T-helper 17 cell (primary cell): Measurements from ENCODE around the gene SSC4D. TPM values are rescaled to one million over a fixed set of nuclear protein-coding genes. Genes with fewer than 3 reads are reported as not detected.
"Not testable (repeated sequence)": the region's sequence is repeated elsewhere in the genome, so short reads cannot be mapped to it uniquely, and the experiment has no call there.

Experiments used
- ATAC-seq: fragments of 150-1000 bp; cut with Tn5 transposase; 2 replicates; pipeline ENCODE4 v1.10.0; 2021; ENCODE audit warnings: mild to moderate bottlenecking, moderate library complexity
- DNase-seq, 3 donors: peaks; one replicate each; pipeline versions ENCODE4 v3.0.0 to v3.0.0-alpha.2; 2020 to 2021
- H3K9me3 ChIP-seq: one replicate; pipeline ENCODE4 v1.7.0; 2013; ENCODE audit warnings: low read length, mild to moderate bottlenecking; ENCODE audit not compliant: control insufficient read depth, poor library complexity, severe bottlenecking
- H3K27ac Mint-ChIP-seq: one replicate; pipeline ENCODE4 v1.8.0; 2022; ENCODE audit warnings: mild to moderate bottlenecking, moderate library complexity, mixed read lengths
- H3K27me3 Mint-ChIP-seq: one replicate; pipeline ENCODE4 v1.8.0; 2022; ENCODE audit warnings: mixed read lengths
- H3K36me3 Mint-ChIP-seq: one replicate; pipeline ENCODE4 v1.8.0; 2022; ENCODE audit warnings: low read depth, mixed read lengths
- H3K4me1 Mint-ChIP-seq: one replicate; pipeline ENCODE4 v1.8.0; 2022; ENCODE audit warnings: mild to moderate bottlenecking, mixed read lengths
- H3K4me3 Mint-ChIP-seq: one replicate; pipeline ENCODE4 v1.8.0; 2022; ENCODE audit warnings: mild to moderate bottlenecking, moderate library complexity, mixed read lengths
- total RNA-seq, 4 donors: library from RNA in 2 of 4; stranded (reverse) in 2 of 4; gene quantifications; one replicate each; pipeline ENCODE4 v1.2.3 and lab custom pipeline; 2022 to 2026

Gene SSC4D
- total RNA-seq, 2 donors from 2014 or later, result not detected

- H3K36me3 Mint-ChIP-seq, ATAC-seq, H3K27me3 Mint-ChIP-seq, H3K4me3 Mint-ChIP-seq, H3K4me1 Mint-ChIP-seq, H3K9me3 ChIP-seq, DNase-seq, H3K27ac Mint-ChIP-seq: not testable (repeated sequence)
Observed at GRCh38 chr7:76387789-76388188, 21.7 kb downstream of the SSC4D start.

GRCh38 chr7:76386691-76387260 is 22.7 kb downstream of the SSC4D start:
- no peak overlapping the region for H3K27ac Mint-ChIP-seq
- H3K27me3 Mint-ChIP-seq, result no peaks in the 10 kb centered on the region
- H3K9me3 ChIP-seq, result no peaks in the 10 kb centered on the region
- H3K4me1 Mint-ChIP-seq, result no peaks in the 10 kb centered on the region
- no peaks in the 10 kb centered on the region for H3K36me3 Mint-ChIP-seq
- ATAC-seq (no peak), DNase-seq (no peak)
- no peak overlapping the region for H3K4me3 Mint-ChIP-seq

- H3K4me1 Mint-ChIP-seq, result peaks cover 2% of the 10 kb centered on the region
- ATAC-seq (no peak), DNase-seq (no peak)
- H3K4me3 Mint-ChIP-seq, result no peak overlapping the region
- no peak overlapping the region for H3K27ac Mint-ChIP-seq
- no peaks in the 10 kb centered on the region for H3K27me3 Mint-ChIP-seq
- no peaks in the 10 kb centered on the region for H3K36me3 Mint-ChIP-seq
- no peaks in the 10 kb centered on the region for H3K9me3 ChIP-seq
Observed at GRCh38 chr7:76383089-76383944, 26.2 kb downstream of the SSC4D start.

- H3K27me3 Mint-ChIP-seq, result no peaks in the 10 kb centered on the region
- DNase-seq (no peak), ATAC-seq (no peak)
- H3K27ac Mint-ChIP-seq, result no peak overlapping the region
- no peaks in the 10 kb centered on the region for H3K36me3 Mint-ChIP-seq
- no peak overlapping the region for H3K4me3 Mint-ChIP-seq
- H3K4me1 Mint-ChIP-seq, result peaks cover 2% of the 10 kb centered on the region
- H3K9me3 ChIP-seq, result no peaks in the 10 kb centered on the region
Observed at GRCh38 chr7:76381814-76382213, 27.7 kb downstream of the SSC4D start.

- DNase-seq, result no peak
- Mint-ChIP-seq H3K27ac (no peak overlapping the region), H3K27me3 (no peaks in the 10 kb centered on the region), H3K4me3 (peak overlapping the region; percentile 76), H3K4me1 (peaks cover 2% of the 10 kb centered on the region), H3K36me3 (no peaks in the 10 kb centered on the region)
- no peaks in the 10 kb centered on the region for H3K9me3 ChIP-seq
- ATAC-seq, result no peak
Observed at GRCh38 chr7:76380623-76380966, 28.9 kb downstream of the SSC4D start.

- Mint-ChIP-seq H3K4me1 (peaks cover 4% of the 10 kb centered on the region), H3K4me3 (no peak overlapping the region), H3K36me3 (no peaks in the 10 kb centered on the region), H3K27me3 (peaks cover 10% of the 10 kb centered on the region), H3K27ac (no peak overlapping the region)
- DNase-seq, result no peak
- no peaks in the 10 kb centered on the region for H3K9me3 ChIP-seq
- no peak for ATAC-seq
Observed at GRCh38 chr7:76377186-76377918, 32.1 kb downstream of the SSC4D start.

GRCh38 chr7:76375251-76375650 is 34.2 kb downstream of the SSC4D start:
- no peak for ATAC-seq
- no peak overlapping the region for H3K27ac Mint-ChIP-seq

GRCh38 chr7:76372984-76373833 is 36.3 kb downstream of the SSC4D start:
- no peaks in the 10 kb centered on the region for H3K36me3 Mint-ChIP-seq
- peaks cover 21% of the 10 kb centered on the region for H3K27me3 Mint-ChIP-seq
- peaks cover 4% of the 10 kb centered on the region for H3K4me1 Mint-ChIP-seq
- H3K4me3 Mint-ChIP-seq, result peak overlapping the region; percentile 21
- ATAC-seq (no peak), DNase-seq (no peak)
- H3K27ac Mint-ChIP-seq, result no peak overlapping the region
- H3K9me3 ChIP-seq, result no peaks in the 10 kb centered on the region

More at GRCh38 chr7:76375251-76375650, 34.2 kb downstream of the SSC4D start:
- Mint-ChIP-seq H3K27me3 (peaks cover 14% of the 10 kb centered on the region), H3K4me3 (no peak overlapping the region), H3K36me3 (no peaks in the 10 kb centered on the region), H3K4me1 (peaks cover 6% of the 10 kb centered on the region)
- no peaks in the 10 kb centered on the region for H3K9me3 ChIP-seq
- no peak for DNase-seq

- no peaks in the 10 kb centered on the region for H3K36me3 Mint-ChIP-seq
- H3K4me3 Mint-ChIP-seq, result no peak overlapping the region
- H3K9me3 ChIP-seq, result no peaks in the 10 kb centered on the region
- H3K27me3 Mint-ChIP-seq, result peaks cover 21% of the 10 kb centered on the region
- no peak overlapping the region for H3K27ac Mint-ChIP-seq
- DNase-seq (no peak), ATAC-seq (no peak)
- peaks cover 4% of the 10 kb centered on the region for H3K4me1 Mint-ChIP-seq
Observed at GRCh38 chr7:76371396-76371795, 38.1 kb downstream of the SSC4D start.

- H3K9me3 ChIP-seq, result no peaks in the 10 kb centered on the region
- H3K27me3 Mint-ChIP-seq, result peaks cover 21% of the 10 kb centered on the region
- no peak for DNase-seq
- H3K4me1 Mint-ChIP-seq, result peaks cover 12% of the 10 kb centered on the region
- no peaks in the 10 kb centered on the region for H3K36me3 Mint-ChIP-seq
- no peak overlapping the region for H3K4me3 Mint-ChIP-seq
- no peak for ATAC-seq
- no peak overlapping the region for H3K27ac Mint-ChIP-seq
Observed at GRCh38 chr7:76369018-76369417, 40.5 kb downstream of the SSC4D start.

GRCh38 chr7:76368190-76368589 is 41.3 kb downstream of the SSC4D start:
- Mint-ChIP-seq H3K27me3 (peaks cover 15% of the 10 kb centered on the region), H3K27ac (no peak overlapping the region), H3K36me3 (no peaks in the 10 kb centered on the region), H3K4me1 (peaks cover 13% of the 10 kb centered on the region), H3K4me3 (no peak overlapping the region)
- DNase-seq (no peak), ATAC-seq (no peak)
- no peaks in the 10 kb centered on the region for H3K9me3 ChIP-seq

- DNase-seq, result no peak
- H3K4me3 Mint-ChIP-seq, result peak overlapping the region; percentile 76
- H3K27me3 Mint-ChIP-seq, result peaks cover 3% of the 10 kb centered on the region
- no peaks in the 10 kb centered on the region for H3K36me3 Mint-ChIP-seq
- H3K4me1 Mint-ChIP-seq, result peaks cover 11% of the 10 kb centered on the region
- H3K9me3 ChIP-seq, result no peaks in the 10 kb centered on the region
- no peak overlapping the region for H3K27ac Mint-ChIP-seq
- ATAC-seq, result no peak
Observed at GRCh38 chr7:76364198-76364584, 45.3 kb downstream of the SSC4D start.

- not testable (repeated sequence) for H3K36me3 Mint-ChIP-seq, H3K27me3 Mint-ChIP-seq, H3K9me3 ChIP-seq, ATAC-seq, H3K27ac Mint-ChIP-seq, DNase-seq
- peaks cover 11% of the 10 kb centered on the region for H3K4me1 Mint-ChIP-seq
- H3K4me3 Mint-ChIP-seq, result peak overlapping the region; percentile 76
Observed at GRCh38 chr7:76363754-76364153, 45.7 kb downstream of the SSC4D start.
